SK-N-MC (cell line): ENCODE data around the gene GABRR2.

Experiments used
- DNase-seq: peaks from one replicate; pipeline ENCODE4 v3.0.0-alpha.2; 2011; ENCODE audit warnings: low read depth, low spot score
- H3K27ac ChIP-seq: fragments of 200-600 bp; sonication (generic); 2 replicates; pipeline ENCODE4 v1.5.1; 2016; ENCODE audit warnings: mixed run types
- H3K36me3 ChIP-seq: fragments of 200-600 bp; sonication (generic); 2 replicates; pipeline ENCODE4 v1.6.1; 2017; ENCODE audit warnings: antibody characterized with exemption, low read length, mixed read lengths; ENCODE audit not compliant: insufficient read depth
- H3K4me3 ChIP-seq: fragments of 200-600 bp; sonication (generic); 2 replicates; pipeline ENCODE4 v1.5.1; 2016
- H3K9ac ChIP-seq: fragments of 200-600 bp; sonication (generic); 2 replicates; pipeline ENCODE4 v1.8.0; 2017; ENCODE audit warnings: mixed run types, mixed read lengths; ENCODE audit not compliant: insufficient read length
- H3K9me3 ChIP-seq: fragments of 200-600 bp; sonication (generic); 2 replicates; pipeline ENCODE4 v1.6.1; 2017; ENCODE audit warnings: low read depth, mild to moderate bottlenecking, antibody characterized with exemption, low read length, moderate library complexity, mixed read lengths
- EZH2 ChIP-seq: fragments of 200-600 bp; sonication (generic); IDR thresholded peaks from one replicate; pipeline ENCODE4 v1.6.1; 2017; ENCODE audit warnings: antibody characterized with exemption
- FOXP2 ChIP-seq: optimal IDR thresholded peaks from 2 replicates; pipeline ENCODE3; 2011; ENCODE audit warnings: mild to moderate bottlenecking, moderate library complexity; ENCODE audit not compliant: insufficient read depth; ENCODE audit errors: extremely low read length, control extremely low read depth
- POLR2AphosphoS5 ChIP-seq: IDR thresholded peaks from 2 replicates; pipeline ENCODE4 v1.6.1; 2012; ENCODE audit warnings: mild to moderate bottlenecking, low read depth, low read length, borderline replicate concordance

The GABRR2 gene

GRCh38 chr6:89353702-89354392 lies 38.7 kb upstream of the GABRR2 start:
- no peak overlapping the region for H3K9ac ChIP-seq

GRCh38 chr6:89353118-89353556 lies 38.0 kb upstream of the GABRR2 start:
- Histone ChIP-seq H3K27ac (no peak overlapping the region), H3K4me3 (peak overlapping the region; percentile 97)
- TF ChIP-seq POLR2AphosphoS5 (no peak), EZH2 (no peak), FOXP2 (no peak)

More at GRCh38 chr6:89353702-89354392, 38.7 kb upstream of the GABRR2 start:
- Histone ChIP-seq H3K36me3 (no peaks in the 10 kb centered on the region), H3K9me3 (no peaks in the 10 kb centered on the region), H3K4me3 (no peak overlapping the region), H3K27ac (no peak overlapping the region)
- DNase-seq: no peak
- TF ChIP-seq FOXP2: no peak
- no peak for TF ChIP-seq EZH2
- no peak for TF ChIP-seq POLR2AphosphoS5

GRCh38 chr6:89352278-89353117 lies 37.4 kb upstream of the GABRR2 start, which contains the start of gene UBE2J1:
TSS of gene UBE2J1 (minus strand) at chr6:89352722. CDS start at chr6:89352569, 153 bp downstream.
- Histone ChIP-seq H3K9me3 (no peaks in the 10 kb centered on the region), H3K9ac (peak within 1 kb of the TSS; percentile 95), H3K27ac (peak within 1 kb of the TSS; percentile 29), H3K36me3 (no peaks in the 10 kb centered on the region), H3K4me3 (peak within 1 kb of the TSS; percentile 97)
- no peak for DNase-seq
- TF ChIP-seq EZH2: no peak
- no peak for TF ChIP-seq FOXP2
- TF ChIP-seq POLR2AphosphoS5: peak; percentile 37; the same call in 1 of the 2 replicates

More at GRCh38 chr6:89353118-89353556, 38.0 kb upstream of the GABRR2 start:
- Histone ChIP-seq H3K9ac (peak overlapping the region; percentile 95), H3K9me3 (no peaks in the 10 kb centered on the region), H3K36me3 (no peaks in the 10 kb centered on the region)
- no peak for DNase-seq

GRCh38 chr6:89351671-89352277 lies 36.7 kb upstream of the GABRR2 start:
- no peak for DNase-seq
- Histone ChIP-seq H3K4me3 (peak overlapping the region; percentile 97), H3K27ac (peak overlapping the region; percentile 29), H3K9me3 (no peaks in the 10 kb centered on the region), H3K36me3 (no peaks in the 10 kb centered on the region), H3K9ac (peak overlapping the region; percentile 95)
- no peak for TF ChIP-seq FOXP2
- TF ChIP-seq POLR2AphosphoS5: no peak
- TF ChIP-seq EZH2: no peak

- Histone ChIP-seq H3K9me3 (no peaks in the 10 kb centered on the region), H3K9ac (no peak overlapping the region), H3K27ac (peak overlapping the region; percentile 74; the same call in 1 of the 2 replicates), H3K36me3 (no peaks in the 10 kb centered on the region), H3K4me3 (peak overlapping the region; percentile 52)
- TF ChIP-seq FOXP2: no peak
- TF ChIP-seq EZH2: no peak
- TF ChIP-seq POLR2AphosphoS5: no peak
- peak; percentile 30 for DNase-seq
Measured at GRCh38 chr6:89350281-89350966, 35.3 kb upstream of the GABRR2 start.

GRCh38 chr6:89348372-89348771 lies 33.3 kb upstream of the GABRR2 start:
- Histone ChIP-seq H3K9ac (no peak overlapping the region), H3K9me3 (no peaks in the 10 kb centered on the region), H3K4me3 (no peak overlapping the region), H3K36me3 (no peaks in the 10 kb centered on the region), H3K27ac (no peak overlapping the region)
- no peak for DNase-seq
- TF ChIP-seq POLR2AphosphoS5: no peak
- no peak for TF ChIP-seq EZH2
- no peak for TF ChIP-seq FOXP2

GRCh38 chr6:89347825-89348224 lies 32.7 kb upstream of the GABRR2 start:
- Histone ChIP-seq H3K27ac (no peak overlapping the region), H3K9me3 (no peaks in the 10 kb centered on the region), H3K36me3 (no peaks in the 10 kb centered on the region), H3K4me3 (no peak overlapping the region), H3K9ac (no peak overlapping the region)
- DNase-seq: no peak
- TF ChIP-seq EZH2 (no peak), FOXP2 (no peak), POLR2AphosphoS5 (no peak)
